NCI-H128 (cell line): ENCODE measurements around the gene LAYN.

Experiments
- DNase-seq: peaks from one replicate; lab custom pipeline; 2025; ENCODE audit not compliant: unreplicated experiment; lab: John Stamatoyannopoulos, UW

Gene LAYN

DNA sequence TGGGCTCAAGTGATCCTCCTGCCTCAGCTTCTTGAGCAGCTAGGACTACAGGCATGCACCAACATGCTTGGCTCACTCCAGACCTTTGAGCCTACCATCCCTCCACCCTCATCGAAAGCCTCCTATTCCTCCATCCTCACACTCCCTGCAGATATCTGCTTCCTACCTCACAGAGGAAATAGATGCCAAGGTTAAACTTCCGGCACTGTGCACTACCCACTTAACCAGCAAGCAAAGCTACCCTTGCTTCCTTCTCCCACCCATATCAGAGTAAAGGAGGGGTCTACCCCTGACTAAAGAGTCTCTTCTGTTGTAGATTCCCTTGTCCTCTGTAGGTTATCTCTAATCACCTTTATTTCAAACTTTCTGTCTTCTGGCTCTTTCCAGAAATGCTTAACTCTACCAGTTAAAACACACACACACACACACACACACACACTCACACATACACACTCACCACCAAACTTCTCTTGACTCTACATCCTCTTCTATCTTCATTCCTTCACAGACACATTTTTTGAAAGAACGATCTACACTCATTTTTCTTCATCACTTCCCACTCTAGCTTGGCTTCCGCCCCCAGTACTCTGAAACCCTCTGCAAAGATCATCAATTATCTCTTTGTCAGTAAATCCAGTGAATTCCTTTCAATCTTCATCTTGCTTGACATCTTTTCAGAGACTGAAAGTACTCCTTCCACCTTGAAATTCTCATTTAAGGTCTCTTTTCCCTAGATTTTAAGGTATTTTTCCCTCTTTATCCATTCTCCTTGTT, 50.9 kb downstream of the LAYN start:
- DNase-seq, result no peak

DNA sequence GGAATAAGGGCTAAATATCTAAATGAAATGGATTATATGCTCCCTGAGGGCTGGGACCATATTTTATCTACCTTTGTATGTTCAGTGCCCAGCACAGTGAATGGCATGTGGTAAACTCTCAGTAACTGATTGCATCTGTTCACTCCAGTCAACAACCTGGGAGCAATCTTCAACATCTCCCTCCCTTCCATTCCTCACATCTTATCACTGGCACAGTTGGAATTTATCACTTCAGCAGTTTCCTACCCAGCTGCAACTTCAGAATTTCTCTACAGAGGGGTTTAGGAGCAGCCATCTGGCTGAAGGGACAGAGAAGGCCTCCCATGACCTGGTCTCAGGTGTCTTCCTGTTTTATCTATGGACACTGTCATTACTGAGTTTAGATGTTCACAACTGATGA, 52.0 kb downstream of the LAYN start:
- no peak for DNase-seq

DNA sequence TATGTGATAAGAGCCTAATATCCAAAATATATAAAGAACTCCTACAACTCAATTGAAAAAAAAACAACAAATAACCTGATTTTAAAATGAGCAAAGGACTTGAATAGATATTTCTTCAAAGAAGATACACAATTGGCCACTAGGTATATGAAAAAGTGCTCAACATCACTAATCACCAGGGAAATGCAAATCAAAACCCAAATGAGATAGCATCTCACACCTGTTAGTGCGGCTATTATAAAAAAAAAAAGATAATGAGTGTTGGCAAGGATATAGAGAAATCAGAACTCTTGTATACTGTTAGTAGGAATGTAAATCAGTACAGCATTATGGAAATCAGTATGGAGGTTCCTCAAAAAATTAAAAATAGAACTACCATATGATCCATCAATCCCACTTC, 55.8 kb downstream of the LAYN start:
- no peak for DNase-seq

DNA sequence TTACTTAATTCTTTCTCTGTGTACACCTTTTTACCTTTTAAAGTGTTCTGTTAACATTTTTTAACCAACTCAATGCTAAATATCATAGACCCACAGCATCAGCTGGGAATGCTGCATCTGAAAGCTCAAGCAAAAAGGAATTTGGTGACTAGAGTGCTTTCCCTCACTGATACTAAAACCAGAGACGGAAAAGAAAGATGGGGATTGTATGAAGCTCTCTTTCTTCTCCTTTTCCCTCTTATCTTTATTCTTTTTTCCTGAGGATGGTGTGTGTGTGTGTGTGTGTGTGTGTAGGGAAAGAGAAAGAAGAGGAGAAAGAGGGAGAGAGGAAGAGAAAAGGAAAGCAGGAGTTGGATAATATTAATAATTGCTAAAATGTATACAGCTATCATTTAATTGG, 57.6 kb downstream of the LAYN start:
- DNase-seq, result no peak

DNA sequence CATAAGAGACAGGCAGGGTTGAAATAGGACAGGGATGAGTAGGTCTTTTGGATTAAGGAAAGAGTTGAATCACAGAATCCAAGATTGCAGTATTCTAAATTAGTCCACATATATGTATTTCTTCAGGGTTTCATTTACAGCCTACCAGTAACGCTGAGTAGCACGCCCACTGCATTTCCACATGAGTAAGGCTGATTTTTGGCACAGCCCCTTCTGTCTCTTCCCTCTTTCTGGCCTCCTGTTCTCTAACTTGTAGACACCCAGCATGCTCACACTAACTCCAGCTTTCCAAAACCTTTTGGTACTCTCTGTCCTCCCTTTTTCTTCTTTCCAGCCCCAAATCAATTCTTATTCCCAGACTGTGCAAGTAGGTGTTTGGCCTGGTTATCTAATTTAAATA, 58.0 kb downstream of the LAYN start:
- DNase-seq, result no peak

DNA sequence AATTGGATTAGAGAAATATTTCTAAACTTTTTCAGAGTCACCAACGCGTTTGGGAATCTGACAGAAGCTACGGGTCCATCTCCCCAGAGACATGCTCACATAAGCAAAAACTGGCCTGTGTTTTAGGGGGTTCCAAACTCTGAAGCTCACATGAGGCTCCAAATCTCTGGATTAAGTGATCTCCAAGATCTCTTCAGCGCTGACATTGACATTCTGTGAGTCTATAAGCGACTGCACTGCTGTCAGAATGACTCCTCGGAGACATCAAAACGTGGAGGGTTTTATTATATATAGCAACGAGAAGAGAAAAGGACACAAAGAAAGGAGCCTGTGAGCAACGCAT, 61.1 kb downstream of the LAYN start:
- no peak for DNase-seq

DNA sequence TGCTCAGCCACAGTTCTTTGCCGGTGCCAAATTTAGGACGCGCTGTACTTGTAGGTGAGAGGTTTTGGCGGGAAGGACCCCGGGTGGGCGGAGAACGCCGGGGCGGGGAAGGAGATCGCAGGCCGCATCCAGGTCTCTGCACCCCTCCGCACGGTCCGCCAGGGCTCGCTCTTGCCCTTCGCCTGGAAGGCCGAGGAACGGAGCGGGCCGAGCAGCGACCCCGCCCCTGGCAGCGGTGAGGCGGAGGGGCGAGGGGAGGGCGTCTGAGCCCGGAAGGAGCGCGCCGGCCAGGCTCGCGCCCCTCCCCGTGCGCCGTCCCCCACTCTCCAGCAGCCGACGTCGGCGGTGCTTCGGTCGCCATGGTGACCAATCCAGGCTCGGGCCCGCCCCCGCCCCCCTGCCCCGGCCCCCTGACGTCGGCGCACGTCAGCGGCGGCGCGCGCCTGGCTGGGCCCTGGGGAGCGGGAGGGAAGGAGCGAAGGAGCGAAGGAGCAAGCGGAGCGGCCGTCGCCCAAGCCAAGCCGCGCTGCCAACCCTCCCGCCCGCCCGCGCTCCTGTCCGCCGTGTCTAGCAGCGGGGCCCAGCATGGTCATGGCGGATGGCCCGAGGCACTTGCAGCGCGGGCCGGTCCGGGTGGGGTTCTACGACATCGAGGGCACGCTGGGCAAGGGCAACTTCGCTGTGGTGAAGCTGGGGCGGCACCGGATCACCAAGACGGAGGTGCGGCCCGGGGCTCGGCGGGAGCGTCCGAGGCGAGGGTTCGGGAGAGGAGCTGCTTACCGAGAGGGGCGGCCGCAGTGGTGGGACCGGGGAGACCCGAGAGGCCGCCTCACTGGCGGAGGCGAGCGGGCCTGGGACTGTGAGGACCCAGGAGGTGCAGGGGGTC, 61.7 kb downstream of the LAYN start, which contains the start of gene SIK2:
TSS of gene SIK2 (plus strand) at position 471 of the 886 bp plus-strand sequence. CDS start at position 586, 115 bp downstream.
- peak; percentile 94 for DNase-seq

DNA sequence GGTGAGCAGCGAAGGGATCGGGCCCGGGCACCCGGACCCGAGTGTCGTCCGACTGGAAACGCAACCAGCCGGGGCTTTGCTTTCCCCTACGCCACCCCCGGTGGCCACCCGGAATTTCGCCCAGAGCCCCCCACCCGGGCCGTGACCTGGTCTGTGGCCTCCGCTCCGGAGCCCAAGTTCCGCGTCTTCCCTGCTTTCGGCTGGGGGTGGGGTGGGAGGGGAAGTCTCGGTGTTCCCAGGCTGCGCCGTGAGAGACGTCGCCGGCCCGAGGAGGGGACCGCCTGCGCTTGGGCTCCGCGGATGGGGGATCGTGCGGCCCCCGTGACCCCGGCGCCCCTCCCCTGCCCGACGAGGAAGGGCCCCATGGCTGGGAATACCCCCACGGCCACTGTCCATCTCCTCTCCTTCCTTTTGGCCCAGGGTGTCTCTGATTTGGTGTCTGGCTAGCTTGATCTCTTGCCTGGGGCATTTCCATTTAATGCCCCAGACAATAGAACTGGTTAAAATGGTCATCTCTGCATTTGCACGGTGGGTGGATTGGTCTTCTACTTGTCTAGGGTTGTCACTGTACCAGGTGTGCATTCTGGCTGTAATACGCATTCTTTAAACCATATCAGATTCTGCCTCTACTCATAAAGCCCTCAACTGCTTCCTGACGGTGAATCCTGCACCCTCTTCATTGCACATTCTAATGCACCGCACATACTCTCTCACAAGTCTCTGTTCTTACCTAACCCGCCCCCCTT, 62.5 kb downstream of the LAYN start:
- no peak for DNase-seq

DNA sequence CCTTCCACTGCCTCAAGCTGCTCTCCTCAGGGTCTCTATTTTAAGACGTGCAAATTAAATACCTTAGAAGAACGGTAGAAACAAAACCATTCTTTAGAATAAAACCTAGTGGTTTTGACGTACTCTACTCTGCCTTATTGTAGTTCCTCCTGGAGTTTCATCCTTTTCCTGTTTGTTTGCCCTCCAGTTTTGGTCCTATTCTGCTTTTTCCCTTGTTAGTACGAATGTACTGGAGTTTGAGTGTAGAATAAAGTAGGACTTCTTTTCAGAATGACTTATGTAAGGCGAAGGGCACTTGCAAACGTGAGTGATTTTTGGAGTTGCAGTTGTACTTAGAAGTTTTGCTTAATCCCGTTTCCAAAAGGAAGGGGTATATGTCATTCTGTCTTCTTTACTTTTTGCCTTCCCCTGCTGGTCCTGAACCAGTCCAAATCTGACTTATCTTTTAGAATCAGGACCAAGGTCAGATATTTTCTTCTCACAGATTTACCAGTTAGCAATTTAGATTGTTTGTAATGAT, 63.2 kb downstream of the LAYN start:
- no peak for DNase-seq

DNA sequence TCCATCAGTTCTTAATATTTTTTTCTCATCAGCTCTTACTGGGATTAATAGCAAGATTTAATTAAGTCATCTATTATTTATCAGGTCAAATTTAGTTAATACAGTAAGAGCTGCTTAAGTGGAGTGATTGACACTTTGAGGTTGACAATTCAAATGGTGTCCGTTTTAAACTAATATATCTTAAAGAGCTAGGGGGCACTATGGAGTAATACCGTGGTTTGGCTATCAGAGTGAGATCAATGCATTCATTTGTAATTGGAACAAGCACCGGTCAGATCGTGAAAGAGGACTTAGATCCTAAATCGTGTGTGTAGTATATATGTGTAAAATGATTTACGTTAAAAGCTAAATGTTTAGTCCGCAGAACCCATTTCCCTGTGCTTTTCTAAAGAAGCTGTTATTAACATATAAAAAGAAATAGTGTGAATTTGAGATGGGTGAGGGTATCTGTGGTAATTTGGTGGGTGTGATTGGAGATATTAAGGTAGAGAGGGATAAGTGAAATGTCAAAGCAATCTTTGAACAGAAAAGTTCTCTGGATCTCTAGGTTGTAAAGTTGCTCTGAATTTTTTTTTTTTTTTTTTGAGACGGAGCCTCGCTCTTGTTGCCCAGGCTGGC, 64.0 kb downstream of the LAYN start:
- no peak for DNase-seq

DNA sequence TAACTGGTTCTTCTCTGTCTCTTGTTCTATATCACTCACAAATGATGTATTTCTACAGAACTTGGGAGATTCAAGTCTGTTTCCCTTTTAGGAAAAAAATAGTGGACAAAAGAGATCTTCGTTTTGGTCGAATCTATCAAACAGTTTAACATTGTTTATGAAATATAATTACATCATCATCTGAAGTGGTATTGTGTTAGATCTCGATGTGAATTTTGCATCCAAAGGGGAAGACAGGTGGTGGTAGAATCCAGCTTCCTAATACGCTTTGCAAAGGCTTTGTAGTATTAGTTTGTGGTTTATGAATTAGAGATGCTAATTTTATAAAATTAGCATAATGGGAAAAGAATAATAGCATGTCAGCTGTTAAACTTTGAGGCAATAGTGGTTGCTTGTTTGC, 65.2 kb downstream of the LAYN start:
- DNase-seq, result no peak

DNA sequence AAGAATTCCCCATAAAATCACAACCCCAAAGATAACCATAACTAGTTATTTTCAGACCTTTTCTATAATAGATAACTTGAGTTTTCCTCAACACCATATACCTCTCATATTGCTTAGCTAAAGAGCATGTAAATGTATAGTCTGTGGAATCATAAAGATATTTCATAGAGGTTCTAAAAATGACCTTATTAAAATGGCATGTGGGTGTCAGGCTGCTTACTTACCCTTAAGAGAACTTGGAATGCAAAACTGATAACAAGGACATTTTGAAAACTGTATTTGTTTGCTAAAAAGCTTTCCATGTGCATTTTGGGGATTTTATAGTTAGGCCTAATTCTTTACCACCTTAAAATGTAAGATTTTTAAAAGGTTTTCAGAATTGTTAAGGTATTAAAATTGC, 66.5 kb downstream of the LAYN start:
- no peak for DNase-seq

DNA sequence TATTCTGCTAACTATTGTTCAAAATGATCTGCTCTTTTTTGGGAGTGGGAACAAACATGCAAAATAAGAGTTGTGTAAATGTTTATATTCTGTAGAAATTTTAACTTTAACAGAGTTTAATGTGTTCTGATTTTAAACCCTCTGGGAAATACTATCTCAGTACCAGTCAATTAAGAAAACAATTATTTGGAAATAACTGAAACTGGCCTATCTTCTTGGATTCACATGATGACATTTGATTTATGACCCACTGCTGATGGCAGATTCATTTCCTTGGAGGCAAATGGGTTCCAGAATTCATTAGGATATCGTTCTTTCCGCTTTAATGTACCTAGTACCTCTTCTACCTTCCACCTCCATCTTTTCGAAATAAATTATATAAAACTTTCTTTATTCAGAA, 67.2 kb downstream of the LAYN start:
- DNase-seq, result no peak
